OCI-LY7 (cell line): ENCODE measurements around the gene CRABP2. TPM values are rescaled to one million over a fixed set of nuclear protein-coding genes. Genes with fewer than 3 reads are reported as not detected.

Experiments
- BruUV-seq: library from RNA; stranded (reverse); fragments of 400-500 nt; replicated peaks from 2 replicates; lab custom pipeline; 2021; lab: Mats Ljungman, UMichigan
- CTCF ChIA-PET: fragments of 300-600 bp; sonication (Branson Sonifier 250); formaldehyde crosslinking; loops from one replicate; lab custom pipeline; 2022; ENCODE audit warnings: antibody characterized with exemption; ENCODE audit not compliant: unreplicated experiment; lab: Charles Lee
- POLR2A ChIA-PET: fragments of 300-600 bp; sonication (Branson Sonifier 250); formaldehyde crosslinking; loops from one replicate; lab custom pipeline; 2022; ENCODE audit warnings: antibody characterized with exemption; lab: Charles Lee
- DNase-seq: peaks from one replicate; pipeline ENCODE4 v3.0.0-alpha.2; 2015; ENCODE audit warnings: low spot score
- H2AFZ ChIP-seq: fragments of 200-600 bp; sonication (generic), shearing (Covaris generic); 2 replicates; pipeline ENCODE4 v1.6.1; 2014; ENCODE audit warnings: mild to moderate bottlenecking, antibody characterized with exemption, low read length, moderate library complexity
- H3K27ac ChIP-seq: fragments of 200-600 bp; sonication (generic); 2 replicates; pipeline ENCODE4 v1.5.1; 2014; ENCODE audit warnings: mixed run types, low read depth, mild to moderate bottlenecking, moderate library complexity, low read length, inconsistent platforms; ENCODE audit not compliant: poor library complexity, severe bottlenecking
- H3K36me3 ChIP-seq: fragments of 200-600 bp; sonication (generic); 2 replicates; pipeline ENCODE4 v1.6.1; 2014; ENCODE audit warnings: mild to moderate bottlenecking, antibody characterized with exemption, low read length, moderate library complexity, mixed read lengths; ENCODE audit not compliant: insufficient read depth
- H3K4me1 ChIP-seq: fragments of 200-600 bp; sonication (generic); 2 replicates; pipeline ENCODE4 v1.5.1; 2014; ENCODE audit warnings: mild to moderate bottlenecking, low read length; ENCODE audit not compliant: insufficient read depth, poor library complexity, severe bottlenecking
- H3K4me2 ChIP-seq: fragments of 200-600 bp; sonication (generic); 2 replicates; pipeline ENCODE4 v1.6.1; 2014; ENCODE audit warnings: mild to moderate bottlenecking, low read length
- H3K4me3 ChIP-seq: fragments of 200-600 bp; sonication (generic); 2 replicates; pipeline ENCODE4 v1.5.1; 2014; ENCODE audit warnings: mild to moderate bottlenecking, low read depth, low read length; ENCODE audit not compliant: poor library complexity, severe bottlenecking
- H3K79me2 ChIP-seq: fragments of 200-600 bp; sonication (generic); 2 replicates; pipeline ENCODE4 v1.6.1; 2016; ENCODE audit warnings: low read depth, mild to moderate bottlenecking, low read length, moderate library complexity, mixed read lengths; ENCODE audit not compliant: insufficient read depth
- H3K9me2 ChIP-seq: fragments of 200-600 bp; sonication (generic); 2 replicates; pipeline ENCODE4 v1.6.1; 2016; ENCODE audit warnings: mild to moderate bottlenecking, low read length, mixed read lengths; ENCODE audit not compliant: insufficient read depth
- H3K9me3 ChIP-seq: fragments of 200-600 bp; sonication (generic); 2 replicates; pipeline ENCODE4 v1.6.1; 2014; ENCODE audit warnings: mild to moderate bottlenecking, mixed run types, low read length, mixed read lengths
- H4K20me1 ChIP-seq: fragments of 200-600 bp; sonication (generic); 2 replicates; pipeline ENCODE4 v1.6.1; 2014; ENCODE audit warnings: mild to moderate bottlenecking, antibody characterized with exemption, low read length, moderate library complexity, mixed read lengths; ENCODE audit not compliant: insufficient read depth
- EZH2phosphoT487 ChIP-seq: fragments of 200-600 bp; sonication (generic); IDR thresholded peaks from 2 replicates; pipeline ENCODE4 v1.6.1; 2018; ENCODE audit warnings: low read depth, borderline replicate concordance, mild to moderate bottlenecking, mixed run types, antibody characterized with exemption, low read length, moderate library complexity, mixed read lengths
- intact Hi-C: fragments of 100-400 bp; cut with micrococcal nuclease; formaldehyde crosslinking; loops from one replicate; pipeline ENCODE4 v1.10.0; 2022; ENCODE audit not compliant: unreplicated experiment
- total RNA-seq, 2 experiments: library from RNA; depleted of rRNA in 1 of 2; stranded (reverse); fragments of >200 nt in 1 of 2; shearing (Covaris generic) in 1 of 2; gene quantifications; 2 replicates each; pipeline ENCODE4 v1.2.3, GENCODE V29; 2014 to 2022
- TF ChIP-seq, protein P1 (sequence below): fragments of 200-600 bp; sonication (generic); conservative IDR thresholded peaks from 2 replicates; pipeline ENCODE4 v1.5.1; 2014; ENCODE audit warnings: mild to moderate bottlenecking, antibody characterized with exemption, low read length, moderate library complexity, mixed read lengths

The CRABP2 gene
- total RNA-seq, 2 experiments from 2014 or later = 2.1 to 2.8 TPM

DNA sequence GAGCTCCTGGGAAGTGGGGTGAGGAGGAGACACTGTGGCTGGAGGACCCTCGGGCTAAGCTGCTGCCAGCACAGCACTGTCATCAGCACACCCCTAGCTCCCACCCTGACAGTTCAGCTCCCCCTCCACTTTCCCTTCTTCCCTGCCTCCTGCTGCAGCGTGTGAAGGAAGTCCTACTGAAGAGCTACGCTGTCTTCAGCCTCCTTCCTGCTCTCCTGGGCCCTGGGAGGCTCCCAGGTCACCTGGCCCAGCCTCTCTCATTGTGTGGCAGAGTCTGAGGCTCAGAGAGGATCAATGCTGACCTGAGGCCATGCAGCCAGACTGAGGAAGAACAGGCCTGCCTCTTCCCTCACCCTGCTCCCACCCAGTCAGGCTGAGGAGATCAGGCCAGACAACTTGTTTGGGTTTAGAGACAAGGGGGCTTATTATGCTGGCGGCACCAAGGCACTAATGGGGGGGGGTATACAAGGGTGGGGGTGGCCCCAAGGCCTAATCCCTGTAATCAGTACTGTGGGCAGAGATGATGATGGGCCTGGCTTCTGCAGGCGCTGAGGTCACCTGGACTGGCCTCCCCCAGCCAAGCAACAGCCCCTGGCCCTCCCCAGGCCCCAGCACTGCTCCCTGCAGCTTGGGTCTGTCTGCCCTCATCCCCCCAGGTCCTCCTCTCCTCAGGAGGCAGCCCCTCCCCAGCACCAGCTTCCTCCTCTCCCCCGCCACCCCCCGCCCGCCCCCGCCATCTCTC is 37.2 kb downstream of the CRABP2 start:
- Histone ChIP-seq H3K79me2 (no peaks in the 10 kb centered on the region), H3K9me2 (no peaks in the 10 kb centered on the region), H3K4me3 (no peak overlapping the region), H2AFZ (no peak overlapping the region), H3K9me3 (no peaks in the 10 kb centered on the region), H4K20me1 (peaks cover 4% of the 10 kb centered on the region; the same call in 1 of the 2 replicates), H3K36me3 (no peaks in the 10 kb centered on the region), H3K27ac (no peak overlapping the region), H3K4me1 (peaks cover 24% of the 10 kb centered on the region), H3K4me2 (no peak overlapping the region)
- no peak for TF ChIP-seq EZH2phosphoT487
- TF ChIP-seq, protein P1, sequence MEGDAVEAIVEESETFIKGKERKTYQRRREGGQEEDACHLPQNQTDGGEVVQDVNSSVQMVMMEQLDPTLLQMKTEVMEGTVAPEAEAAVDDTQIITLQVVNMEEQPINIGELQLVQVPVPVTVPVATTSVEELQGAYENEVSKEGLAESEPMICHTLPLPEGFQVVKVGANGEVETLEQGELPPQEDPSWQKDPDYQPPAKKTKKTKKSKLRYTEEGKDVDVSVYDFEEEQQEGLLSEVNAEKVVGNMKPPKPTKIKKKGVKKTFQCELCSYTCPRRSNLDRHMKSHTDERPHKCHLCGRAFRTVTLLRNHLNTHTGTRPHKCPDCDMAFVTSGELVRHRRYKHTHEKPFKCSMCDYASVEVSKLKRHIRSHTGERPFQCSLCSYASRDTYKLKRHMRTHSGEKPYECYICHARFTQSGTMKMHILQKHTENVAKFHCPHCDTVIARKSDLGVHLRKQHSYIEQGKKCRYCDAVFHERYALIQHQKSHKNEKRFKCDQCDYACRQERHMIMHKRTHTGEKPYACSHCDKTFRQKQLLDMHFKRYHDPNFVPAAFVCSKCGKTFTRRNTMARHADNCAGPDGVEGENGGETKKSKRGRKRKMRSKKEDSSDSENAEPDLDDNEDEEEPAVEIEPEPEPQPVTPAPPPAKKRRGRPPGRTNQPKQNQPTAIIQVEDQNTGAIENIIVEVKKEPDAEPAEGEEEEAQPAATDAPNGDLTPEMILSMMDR = no peak
- POLR2A ChIA-PET = no interaction called here
- BruUV-seq = no TSS peak
- intact Hi-C loops = no loop called here
- no peak for DNase-seq
- CTCF ChIA-PET = interaction anchor here (0.6 kb wide), 1 partner anchor 21 kb away, joined by 3 read pairs; no protein-coding TSS in a partner anchor

GRCh38 chr1:156667610-156667967 is 37.8 kb downstream of the CRABP2 start:
- DNase-seq = no peak
- intact Hi-C loops = no loop called here
- TF ChIP-seq, protein P1 = no peak
- no peak for TF ChIP-seq EZH2phosphoT487
- Histone ChIP-seq H3K4me1 (peaks cover 30% of the 10 kb centered on the region), H3K27ac (no peak overlapping the region), H3K79me2 (no peaks in the 10 kb centered on the region), H4K20me1 (peaks cover 4% of the 10 kb centered on the region; the same call in 1 of the 2 replicates), H3K4me2 (no peak overlapping the region), H3K36me3 (no peaks in the 10 kb centered on the region), H3K4me3 (no peak overlapping the region), H3K9me2 (no peaks in the 10 kb centered on the region), H3K9me3 (no peaks in the 10 kb centered on the region), H2AFZ (no peak overlapping the region)
- CTCF ChIA-PET = no interaction called here
- no TSS peak for BruUV-seq
- POLR2A ChIA-PET = no interaction called here
